ENCODE measurements around the gene RPS6KA2.

The RPS6KA2 gene

GRCh38 chr6:166520905-166521834, 105.9 kb downstream of the RPS6KA2 start:
- DNase-seq, result no peak

GRCh38 chr6:166516251-166516884, 110.7 kb downstream of the RPS6KA2 start:
- DNase-seq, result no peak

- no peak for DNase-seq
Measured at GRCh38 chr6:166515072-166515810, 111.8 kb downstream of the RPS6KA2 start.

GRCh38 chr6:166514196-166514595, 112.9 kb downstream of the RPS6KA2 start:
- DNase-seq, result no peak

GRCh38 chr6:166512567-166512966, 114.5 kb downstream of the RPS6KA2 start:
- DNase-seq, result no peak

GRCh38 chr6:166511316-166511715, 115.7 kb downstream of the RPS6KA2 start:
- DNase-seq, result no peak

- no peak for DNase-seq
Measured at GRCh38 chr6:166509193-166509592, 117.9 kb downstream of the RPS6KA2 start.

- DNase-seq, result no peak
Measured at GRCh38 chr6:166508726-166509125, 118.3 kb downstream of the RPS6KA2 start.

- no peak for DNase-seq
Measured at GRCh38 chr6:166507809-166508564, 119.1 kb downstream of the RPS6KA2 start.

- DNase-seq, result no peak
Measured at GRCh38 chr6:166507380-166507779, 119.7 kb downstream of the RPS6KA2 start.

- no peak for DNase-seq
Measured at GRCh38 chr6:166505133-166505905, 121.7 kb downstream of the RPS6KA2 start.

- no peak for DNase-seq
Measured at GRCh38 chr6:166504100-166504499, 123.0 kb downstream of the RPS6KA2 start.

- DNase-seq, result no peak
Measured at GRCh38 chr6:166503167-166503744, 123.8 kb downstream of the RPS6KA2 start.

- DNase-seq, result no peak
Measured at GRCh38 chr6:166502453-166502852, 124.6 kb downstream of the RPS6KA2 start.

GRCh38 chr6:166501246-166501645, 125.8 kb downstream of the RPS6KA2 start:
- no peak for DNase-seq

GRCh38 chr6:166500246-166500645, 126.8 kb downstream of the RPS6KA2 start:
- DNase-seq, result no peak

GRCh38 chr6:166499350-166500163, 127.5 kb downstream of the RPS6KA2 start:
- no peak for DNase-seq

- no peak for DNase-seq
Measured at GRCh38 chr6:166498661-166499349, 128.2 kb downstream of the RPS6KA2 start.

GRCh38 chr6:166498228-166498627, 128.8 kb downstream of the RPS6KA2 start:
- DNase-seq, result no peak
